GM18519 (cell line): ENCODE measurements around the gene MKRN1.
"Not testable (repeated sequence)": the region's sequence is repeated elsewhere in the genome, so short reads cannot be mapped to it uniquely, and the experiment has no call there.

Experiments
- ATAC-seq: cut with Tn5 transposase; IDR thresholded peaks from one replicate; pipeline ENCODE4 v1.9.1; 2021; ENCODE audit warnings: mild to moderate bottlenecking, moderate library complexity; ENCODE audit not compliant: unreplicated experiment, low FRiP score

Gene MKRN1

DNA sequence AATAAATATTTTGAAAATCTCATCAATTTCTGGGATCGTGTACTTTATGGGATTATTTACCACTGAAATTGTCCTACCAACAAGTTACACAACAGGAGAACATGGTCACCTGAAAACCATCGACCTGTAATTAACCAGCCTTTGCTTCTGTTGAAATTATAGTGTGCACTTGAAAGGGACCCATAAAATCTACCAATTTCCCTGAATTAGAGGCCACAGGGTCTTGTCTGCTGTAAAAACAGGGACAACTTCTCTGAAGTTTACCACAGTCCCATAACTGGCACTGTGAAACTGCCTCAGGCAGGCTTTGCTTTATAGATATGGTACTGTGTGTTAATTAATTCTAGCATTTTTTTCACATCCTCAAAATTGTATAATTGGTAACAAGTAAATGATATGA is 37.8 kb downstream of the MKRN1 start:
- ATAC-seq = no peak

DNA sequence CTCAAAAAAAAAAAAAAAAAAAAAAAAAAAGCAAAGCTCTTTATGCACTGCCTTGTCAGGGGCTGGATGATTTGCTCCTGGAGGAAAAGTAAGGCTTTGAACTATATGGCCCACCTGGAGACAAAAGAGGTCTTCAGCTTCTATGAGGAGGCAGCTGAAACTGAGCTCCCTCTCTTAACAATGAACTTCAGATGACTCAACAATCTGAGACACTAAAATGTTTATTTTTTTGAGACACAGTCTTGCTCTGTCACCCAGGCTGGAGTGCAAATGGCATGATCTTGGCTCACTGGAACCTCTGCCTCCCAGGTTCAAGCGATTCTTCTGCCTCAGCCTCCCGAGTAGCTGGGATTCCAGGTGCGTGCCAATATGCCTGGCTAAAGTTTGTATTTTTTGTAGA is 38.7 kb downstream of the MKRN1 start:
- ATAC-seq = no peak

GRCh38 chr7:140439359-140439758 is 39.9 kb downstream of the MKRN1 start:
- ATAC-seq = no peak

- no peak for ATAC-seq
Measured at GRCh38 chr7:140435252-140435895, 43.9 kb downstream of the MKRN1 start.

DNA sequence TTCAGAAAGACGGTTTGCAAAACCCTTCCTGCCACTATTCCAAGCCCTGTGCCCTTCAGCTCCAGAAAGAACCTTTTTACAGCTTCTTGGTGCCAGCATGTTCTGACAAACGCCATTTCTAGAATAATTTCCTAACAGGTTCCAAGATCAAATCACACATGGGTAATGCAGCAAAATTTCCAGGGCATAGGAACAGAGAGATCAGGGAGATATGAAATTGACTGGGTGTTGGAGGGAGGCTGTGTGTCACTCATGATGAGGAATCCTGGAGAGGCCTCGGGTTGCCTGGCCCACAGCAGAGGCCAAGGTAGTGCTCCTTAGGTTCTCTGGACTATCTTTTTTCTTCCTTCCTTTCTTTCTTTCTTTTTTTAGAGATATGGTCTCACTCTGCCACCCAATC is 45.9 kb downstream of the MKRN1 start:
- no peak for ATAC-seq

- ATAC-seq = no peak
Measured at GRCh38 chr7:140426130-140426529, 53.2 kb downstream of the MKRN1 start.

DNA sequence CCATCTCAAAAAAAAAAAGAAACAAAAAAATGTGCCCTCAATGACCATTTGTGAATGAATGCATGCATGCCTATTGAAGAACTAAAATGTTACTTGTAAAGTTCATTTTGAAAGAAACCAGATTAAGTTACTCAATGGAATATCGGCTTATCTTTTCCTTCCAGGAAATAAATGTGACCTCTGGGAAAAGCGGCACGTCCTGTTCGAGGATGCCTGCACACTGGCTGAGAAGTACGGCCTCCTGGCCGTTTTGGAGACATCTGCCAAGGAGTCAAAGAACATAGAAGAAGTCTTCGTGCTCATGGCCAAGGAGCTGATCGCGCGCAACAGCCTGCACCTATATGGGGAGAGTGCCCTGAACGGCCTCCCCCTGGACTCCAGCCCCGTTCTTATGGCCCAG is 53.6 kb downstream of the MKRN1 start:
- ATAC-seq = no peak

DNA sequence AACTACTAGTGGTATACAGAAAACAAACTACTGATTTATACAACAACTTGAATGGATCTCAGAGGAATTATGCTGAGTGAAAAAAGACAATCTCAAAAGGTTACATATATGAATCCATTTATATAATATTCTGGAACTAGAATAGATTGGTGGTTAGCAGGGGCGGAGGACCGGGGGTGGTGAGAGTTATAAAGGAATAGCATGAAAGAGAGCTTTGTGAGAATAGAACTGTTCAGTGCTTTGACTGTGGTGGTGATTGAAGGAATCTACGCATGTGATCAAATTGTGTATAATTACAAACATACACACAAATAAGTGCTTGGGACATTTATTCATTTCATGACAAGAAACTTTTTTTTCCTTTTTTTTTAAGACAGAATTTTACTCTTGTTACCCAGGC is 55.8 kb downstream of the MKRN1 start:
- no peak for ATAC-seq

DNA sequence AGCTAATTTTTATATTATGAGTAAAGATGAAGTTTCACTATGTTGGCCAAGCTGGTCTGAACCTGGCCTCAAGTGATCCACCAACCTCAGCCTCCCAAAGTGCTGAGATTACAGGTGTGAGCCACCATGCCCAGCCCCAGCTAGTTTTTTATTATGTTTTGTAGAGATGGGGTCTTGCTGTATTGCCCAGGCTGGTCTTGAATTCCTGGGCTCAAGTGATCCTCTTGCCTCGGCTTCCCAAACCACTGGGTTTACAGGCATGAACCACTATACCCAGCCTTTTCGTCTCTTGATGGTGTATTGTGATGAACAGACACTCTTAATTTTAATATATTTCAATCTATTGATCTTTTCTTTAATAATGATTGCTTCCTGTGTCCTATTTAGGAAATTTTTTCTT is 57.8 kb downstream of the MKRN1 start:
- ATAC-seq = no peak

DNA sequence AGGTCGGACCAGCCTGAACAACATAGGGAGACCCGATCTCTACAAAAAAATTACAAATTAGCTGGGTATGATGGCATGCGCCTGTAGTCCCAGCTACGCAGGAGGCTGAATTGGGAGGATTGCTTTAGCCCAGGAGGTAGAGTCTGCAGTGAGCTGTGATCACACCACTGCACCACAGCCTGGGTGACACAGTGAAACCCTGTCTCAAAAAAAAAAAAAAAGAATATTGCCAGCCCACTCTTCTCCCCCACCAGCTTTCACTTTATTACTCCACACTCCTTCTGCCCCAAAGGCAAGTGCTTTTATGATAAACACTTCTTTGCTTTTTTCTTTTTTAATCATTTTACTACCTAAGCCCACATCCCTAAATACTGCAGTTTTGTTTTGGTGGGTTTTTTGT is 60.7 kb downstream of the MKRN1 start:
- ATAC-seq = no peak

- not testable (repeated sequence) for ATAC-seq
Measured at GRCh38 chr7:140418156-140418472, 61.2 kb downstream of the MKRN1 start.

DNA sequence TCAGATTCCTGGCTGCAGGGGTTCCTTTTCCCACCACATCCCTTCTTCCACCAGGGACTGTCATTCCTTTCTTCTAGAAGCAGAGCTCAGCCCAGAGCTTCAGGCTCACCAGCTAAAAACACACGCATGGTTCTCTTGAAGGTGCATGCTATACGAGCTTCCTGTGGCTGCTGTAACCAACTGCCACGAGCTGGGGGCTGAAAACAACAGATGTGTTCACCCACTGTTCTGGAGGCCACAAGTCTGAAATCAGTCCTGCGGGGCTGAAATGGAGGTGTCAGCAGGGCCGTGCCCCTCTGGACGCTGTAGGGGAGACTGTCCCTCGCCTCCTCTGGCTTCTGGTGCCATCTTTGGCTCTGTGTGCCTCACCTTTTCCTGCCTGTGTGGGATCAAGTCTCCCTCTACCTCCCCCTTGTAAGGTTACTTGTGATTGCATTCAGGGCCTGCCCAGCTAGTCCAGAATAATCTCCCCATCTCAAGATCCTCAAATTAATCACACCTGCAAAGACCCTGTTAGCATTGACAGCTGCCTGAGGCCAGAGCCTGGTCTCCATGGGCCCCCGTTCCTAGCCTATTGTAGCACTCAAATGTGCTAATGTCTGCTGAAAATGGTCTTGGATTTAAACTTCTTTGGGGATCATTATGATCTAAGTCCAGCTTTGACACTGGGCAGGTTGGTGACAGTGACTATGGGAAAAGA is 61.7 kb downstream of the MKRN1 start:
- no peak for ATAC-seq

DNA sequence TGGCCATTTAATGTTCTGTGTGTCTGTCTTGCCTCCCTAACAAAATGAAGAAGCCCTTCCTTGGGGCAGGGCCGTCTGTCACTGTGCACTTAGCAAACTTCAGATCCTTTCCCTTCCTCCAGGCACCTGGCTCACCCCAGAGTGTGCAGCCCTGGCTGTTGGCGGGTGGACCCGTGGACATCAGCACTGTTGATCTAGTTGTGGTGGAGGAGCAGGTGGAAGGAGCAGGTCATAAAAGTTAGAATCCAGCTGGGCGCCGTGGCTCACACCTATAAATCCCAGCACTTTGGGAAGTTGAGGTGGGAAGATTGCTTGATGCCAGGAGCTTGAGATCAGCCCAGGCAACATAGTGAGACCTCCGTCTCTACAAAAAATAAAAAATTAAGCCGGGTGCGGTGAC is 62.7 kb downstream of the MKRN1 start:
- no peak for ATAC-seq

- not testable (repeated sequence) for ATAC-seq
Measured at GRCh38 chr7:140415816-140416215, 63.5 kb downstream of the MKRN1 start.

DNA sequence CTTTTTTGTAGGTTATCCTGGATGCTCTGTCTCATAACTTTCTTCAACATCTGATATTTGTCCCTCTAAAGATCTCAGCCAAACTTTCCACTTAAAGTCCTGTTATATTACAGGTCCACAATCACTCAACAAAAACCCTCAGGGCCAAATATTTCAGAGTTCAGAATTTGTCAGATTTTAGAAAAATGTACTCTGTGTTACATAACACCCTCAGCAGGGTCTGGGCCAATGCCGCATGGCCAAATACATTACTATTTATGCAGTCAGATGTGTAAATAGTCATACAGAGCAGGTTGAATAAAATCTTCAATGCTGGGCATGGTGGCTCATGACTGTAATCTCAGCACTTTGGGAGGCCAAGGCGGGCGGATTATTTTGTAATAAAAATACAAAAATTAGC is 63.9 kb downstream of the MKRN1 start:
- ATAC-seq = no peak

GRCh38 chr7:140404565-140405065 is 74.7 kb downstream of the MKRN1 start:
- no peak for ATAC-seq

- no peak for ATAC-seq
Measured at GRCh38 chr7:140403878-140404564, 75.3 kb downstream of the MKRN1 start, which contains the start of gene RAB19. TSS of gene RAB19 (plus strand) at chr7:140404058. CDS start at chr7:140407647, 3,589 bp downstream.
